Colonic mucosa (tissue), 4 donors: Measurements from ENCODE around the gene RPL22. TPM values are rescaled to one million over a fixed set of nuclear protein-coding genes. Genes with fewer than 3 reads are reported as not detected.
A peak's percentile ranks its signal among the peaks of the same experiment; 100 is the strongest.

Source experiments
- DNase-seq: peaks from one replicate; pipeline ENCODE4 v3.0.0-alpha.2; 2020
- H3K27ac ChIP-seq: fragments of 200-600 bp; one replicate; pipeline ENCODE4 v1.8.0; 2021
- H3K27me3 ChIP-seq: fragments of 200-600 bp; one replicate; pipeline ENCODE4 v1.8.0; 2021
- H3K36me3 ChIP-seq: fragments of 200-600 bp; one replicate; pipeline ENCODE4 v1.8.0; 2021
- H3K4me1 ChIP-seq: fragments of 200-600 bp; one replicate; pipeline ENCODE4 v1.8.0; 2021; ENCODE audit warnings: mild to moderate bottlenecking
- H3K4me3 ChIP-seq: fragments of 200-600 bp; one replicate; pipeline ENCODE4 v1.8.0; 2021
- H3K9ac ChIP-seq, 2 donors: one replicate each; pipeline ENCODE4 v1.7.0; 2013; ENCODE audit warnings: control low read depth in 2 of 2, low read depth in 2 of 2, low read length in 2 of 2
- H3K9me3 ChIP-seq: fragments of 200-600 bp; one replicate; pipeline ENCODE4 v1.8.0; 2021
- CTCF ChIP-seq: fragments of 200-600 bp; IDR thresholded peaks from one replicate; pipeline ENCODE4 v1.8.0; 2022; ENCODE audit warnings: antibody characterized with exemption, mild to moderate bottlenecking
- intact Hi-C: fragments of 100-400 bp; cut with DNase I; formaldehyde crosslinking; loops from one replicate; pipeline ENCODE4 v1.14.1; 2022
- total RNA-seq, 2 donors: library from RNA; stranded (reverse); fragmentation: NEBNext Ultra II Directional in 1 of 2; extraction: Animal tissue kit (Norgen Biotek cat#: 25700) in 1 of 2; gene quantifications; one replicate each; pipeline ENCODE4 v1.2.1, GENCODE V29; 2021
- donor health status: healthy.
- donor health status: DM: no; HTN: no; CAD: no.
- donor health status: DM: no; HTN: no; CAD: no.

Gene RPL22
- total RNA-seq, 2 donors from 2014 or later = 314 to 378 TPM

GRCh38 chr1:6245869-6246496 is 46.6 kb upstream of the RPL22 start:
- peak overlapping the region; percentile 3 for H3K4me3 ChIP-seq
- H3K4me1 ChIP-seq = peaks cover 23% of the 10 kb centered on the region
- H3K9ac ChIP-seq = no peak overlapping the region
- peak; percentile 74 for DNase-seq
- TF ChIP-seq CTCF = no peak
- H3K27me3 ChIP-seq = peaks cover 69% of the 10 kb centered on the region
- intact Hi-C loops = loop anchor here (2.0 to 5.0 kb wide), 5 partner anchors 36 to 191 kb away; no protein-coding TSS in a partner anchor
- no peaks in the 10 kb centered on the region for H3K36me3 ChIP-seq
- no peaks in the 10 kb centered on the region for H3K9me3 ChIP-seq
- H3K27ac ChIP-seq = no peak overlapping the region

- Histone ChIP-seq H3K27me3 (peaks cover 75% of the 10 kb centered on the region), H3K9me3 (no peaks in the 10 kb centered on the region), H3K27ac (no peak overlapping the region), H3K36me3 (no peaks in the 10 kb centered on the region), H3K4me1 (peaks cover 23% of the 10 kb centered on the region), H3K9ac (peak overlapping the region in 1 of 2 donors; percentile 43), H3K4me3 (peak overlapping the region; percentile 3)
- TF ChIP-seq CTCF = peak; percentile 65
- intact Hi-C loops = loop anchor here (2.0 to 5.0 kb wide), 4 partner anchors 37 to 190 kb away; no protein-coding TSS in a partner anchor
- peak; percentile 79 for DNase-seq
These were observed 45.9 kb upstream of the RPL22 start for GRCh38 chr1:6245086-6245868.

- TF ChIP-seq CTCF = no peak
- Histone ChIP-seq H3K9ac (no peak overlapping the region), H3K27me3 (peaks cover 76% of the 10 kb centered on the region), H3K27ac (no peak overlapping the region), H3K4me3 (no peak overlapping the region), H3K36me3 (no peaks in the 10 kb centered on the region), H3K4me1 (peaks cover 23% of the 10 kb centered on the region), H3K9me3 (no peaks in the 10 kb centered on the region)
- DNase-seq = no peak
- intact Hi-C loops = loop anchor here (2.0 to 5.0 kb wide), 4 partner anchors 38 to 190 kb away; no protein-coding TSS in a partner anchor
These were observed 45.1 kb upstream of the RPL22 start for GRCh38 chr1:6244401-6245049.

- H3K9me3 ChIP-seq = no peaks in the 10 kb centered on the region
- no peaks in the 10 kb centered on the region for H3K36me3 ChIP-seq
- TF ChIP-seq CTCF = no peak
- H3K4me1 ChIP-seq = peaks cover 22% of the 10 kb centered on the region
- H3K27ac ChIP-seq = no peak within 1 kb of the TSS
- intact Hi-C loops = loop anchor here (2.0 kb wide), 2 partner anchors 135 to 189 kb away; no protein-coding TSS in a partner anchor
- no peak for DNase-seq
- peak within 1 kb of the TSS in 1 of 2 donors; percentile 43 for H3K9ac ChIP-seq
- no peak within 1 kb of the TSS for H3K4me3 ChIP-seq
- H3K27me3 ChIP-seq = peaks cover 73% of the 10 kb centered on the region
These were observed 44.6 kb upstream of the RPL22 start, which contains the start of gene HES3 for GRCh38 chr1:6243993-6244392. Gene HES3, plus strand, starts transcription at chr1:6244179. Its CDS starts 187 bp downstream, at chr1:6244366.
